ENCODE measurements around the gene MLN.
A peak's percentile ranks its signal among the peaks of the same experiment; 100 is the strongest.

Gene MLN

DNA sequence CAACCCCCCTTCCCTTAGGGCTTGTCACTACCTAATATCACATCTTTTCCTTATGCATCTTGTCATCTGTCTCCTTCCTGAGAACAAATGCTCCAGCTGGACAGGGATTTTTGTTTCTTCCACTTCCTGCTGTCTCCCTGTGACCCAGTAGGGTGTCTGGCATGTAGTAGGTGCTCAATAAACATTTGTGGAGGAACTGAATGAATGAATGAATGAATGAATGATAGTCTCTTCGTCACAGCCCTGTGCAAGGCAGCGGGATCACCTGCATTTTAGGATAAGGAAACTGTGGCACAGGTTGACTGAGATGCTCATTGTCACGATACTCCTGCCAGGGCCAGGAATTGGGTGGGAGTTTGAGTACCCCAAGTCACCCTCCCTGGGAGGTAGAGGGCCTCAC lies 29.0 kb downstream of the MLN start:
- Histone ChIP-seq H3K36me3 (replicated peaks; ENCODE audit: low read depth, low read length) (peaks cover 14% of the 10 kb centered on the region), H4K20me1 (ENCODE audit: insufficient read depth, low read length) (no peaks in the 10 kb centered on the region), H3K9me3 (ENCODE audit: insufficient read depth, low read length) (no peaks in the 10 kb centered on the region), H3K27ac (ENCODE audit: low read length) (no peak overlapping the region), H3K27me3 (ENCODE audit: low read depth, low read length) (no peaks in the 10 kb centered on the region), H3K9ac (ENCODE audit: low read length) (no peak overlapping the region), H2AFZ (ENCODE audit: low read depth, low read length) (no peak overlapping the region), H3K79me2 (ENCODE audit: low read length) (no peaks in the 10 kb centered on the region), H3K4me2 (ENCODE audit: low read length) (no peak overlapping the region), H3K4me1 (ENCODE audit: low read length) (no peaks in the 10 kb centered on the region), H3K4me3 (ENCODE audit: low read length) (no peak overlapping the region)
- TF ChIP-seq EZH2phosphoT487 (IDR thresholded peaks at IDR 0.05; ENCODE audit: low read depth): no peak
- TF ChIP-seq, protein P1, sequence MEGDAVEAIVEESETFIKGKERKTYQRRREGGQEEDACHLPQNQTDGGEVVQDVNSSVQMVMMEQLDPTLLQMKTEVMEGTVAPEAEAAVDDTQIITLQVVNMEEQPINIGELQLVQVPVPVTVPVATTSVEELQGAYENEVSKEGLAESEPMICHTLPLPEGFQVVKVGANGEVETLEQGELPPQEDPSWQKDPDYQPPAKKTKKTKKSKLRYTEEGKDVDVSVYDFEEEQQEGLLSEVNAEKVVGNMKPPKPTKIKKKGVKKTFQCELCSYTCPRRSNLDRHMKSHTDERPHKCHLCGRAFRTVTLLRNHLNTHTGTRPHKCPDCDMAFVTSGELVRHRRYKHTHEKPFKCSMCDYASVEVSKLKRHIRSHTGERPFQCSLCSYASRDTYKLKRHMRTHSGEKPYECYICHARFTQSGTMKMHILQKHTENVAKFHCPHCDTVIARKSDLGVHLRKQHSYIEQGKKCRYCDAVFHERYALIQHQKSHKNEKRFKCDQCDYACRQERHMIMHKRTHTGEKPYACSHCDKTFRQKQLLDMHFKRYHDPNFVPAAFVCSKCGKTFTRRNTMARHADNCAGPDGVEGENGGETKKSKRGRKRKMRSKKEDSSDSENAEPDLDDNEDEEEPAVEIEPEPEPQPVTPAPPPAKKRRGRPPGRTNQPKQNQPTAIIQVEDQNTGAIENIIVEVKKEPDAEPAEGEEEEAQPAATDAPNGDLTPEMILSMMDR (IDR thresholded peaks at IDR 0.05; ENCODE audit: low read depth, low read length): no peak

DNA sequence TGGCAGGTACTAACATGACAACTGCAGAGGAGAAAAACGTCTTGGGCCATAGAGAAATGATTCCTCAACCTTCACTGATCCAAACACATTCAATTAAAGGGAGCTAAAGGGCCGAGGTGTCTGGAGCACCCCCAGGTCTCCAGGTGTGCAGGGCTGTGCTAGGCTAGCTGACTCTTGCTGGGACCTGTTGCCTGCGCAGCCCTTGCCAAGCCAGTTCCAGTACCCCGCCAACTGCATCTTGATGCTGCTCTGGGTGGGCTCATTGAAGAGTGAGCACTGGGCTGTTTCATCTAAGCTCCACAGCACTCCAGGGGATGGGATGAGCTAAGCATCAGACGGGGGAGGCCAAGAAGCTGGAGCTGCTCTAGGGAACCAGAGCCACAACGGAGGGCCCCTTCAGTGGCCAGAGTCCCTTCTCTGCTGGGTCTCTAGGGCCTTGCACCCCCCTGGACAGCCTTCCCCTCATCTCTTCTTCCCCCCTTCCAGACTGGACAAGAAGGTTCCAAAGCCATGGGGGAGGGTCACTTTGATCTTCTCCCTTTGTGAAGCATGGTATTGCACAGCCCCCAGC lies 30.8 kb downstream of the MLN start:
- no peak overlapping the region for H3K9ac ChIP-seq (ENCODE audit: low read length)
- H2AFZ ChIP-seq (ENCODE audit: low read depth, low read length): no peak overlapping the region
- H4K20me1 ChIP-seq (ENCODE audit: insufficient read depth, low read length): no peaks in the 10 kb centered on the region
- H3K27ac ChIP-seq (ENCODE audit: low read length): no peak overlapping the region
- no peaks in the 10 kb centered on the region for H3K4me1 ChIP-seq (ENCODE audit: low read length)
- peaks cover 5% of the 10 kb centered on the region for H3K36me3 ChIP-seq (replicated peaks; ENCODE audit: low read depth, low read length)
- no peaks in the 10 kb centered on the region for H3K9me3 ChIP-seq (ENCODE audit: insufficient read depth, low read length)
- TF ChIP-seq EZH2phosphoT487 (IDR thresholded peaks at IDR 0.05; ENCODE audit: low read depth): no peak
- TF ChIP-seq, protein P1 (IDR thresholded peaks at IDR 0.05; ENCODE audit: low read depth, low read length): no peak
- no peaks in the 10 kb centered on the region for H3K27me3 ChIP-seq (ENCODE audit: low read depth, low read length)
- H3K4me3 ChIP-seq (ENCODE audit: low read length): no peak overlapping the region
- no peaks in the 10 kb centered on the region for H3K79me2 ChIP-seq (ENCODE audit: low read length)
- H3K4me2 ChIP-seq (ENCODE audit: low read length): no peak overlapping the region

DNA sequence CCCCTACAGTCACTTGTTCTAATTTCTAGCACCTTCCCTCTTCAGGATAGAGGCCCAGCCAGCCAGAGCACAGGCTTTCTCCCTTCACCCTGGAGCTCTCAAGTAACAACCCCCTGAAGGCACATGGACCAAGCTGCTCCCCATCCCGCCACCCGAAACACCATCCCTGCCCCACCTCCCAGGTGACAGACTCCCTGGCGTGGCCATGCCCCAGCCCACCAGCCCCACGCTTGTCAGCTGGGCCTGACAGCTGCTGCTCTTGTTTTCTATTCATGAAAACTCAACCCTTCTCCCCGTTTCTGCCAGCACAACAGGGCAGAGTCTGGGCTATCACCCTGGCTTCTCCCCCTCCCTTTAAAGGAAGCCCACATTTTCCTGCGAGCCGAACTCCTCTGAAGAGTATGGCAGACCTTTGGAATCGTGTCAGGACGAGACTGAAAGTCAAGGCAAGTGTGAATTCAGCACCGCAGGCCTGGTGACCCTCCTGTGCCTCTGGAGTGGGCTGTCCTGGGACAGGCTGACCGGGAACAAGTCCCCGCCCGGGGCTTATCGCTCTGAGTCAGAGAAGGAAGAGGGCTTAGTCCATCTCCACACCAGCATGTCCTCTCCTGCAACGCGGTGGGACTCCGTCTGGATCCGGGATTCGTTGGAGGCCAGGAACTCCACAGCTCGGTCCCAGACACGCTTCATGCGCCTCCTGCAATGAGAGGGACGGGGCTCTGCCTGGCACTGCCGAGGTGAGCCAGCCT lies 31.5 kb downstream of the MLN start:
- no peak overlapping the region for H3K9ac ChIP-seq (ENCODE audit: low read length)
- H3K4me2 ChIP-seq (ENCODE audit: low read length): no peak overlapping the region
- H4K20me1 ChIP-seq (ENCODE audit: insufficient read depth, low read length): no peaks in the 10 kb centered on the region
- H3K4me1 ChIP-seq (ENCODE audit: low read length): no peaks in the 10 kb centered on the region
- H2AFZ ChIP-seq (ENCODE audit: low read depth, low read length): no peak overlapping the region
- TF ChIP-seq, protein P1 (IDR thresholded peaks at IDR 0.05; ENCODE audit: low read depth, low read length): no peak
- TF ChIP-seq EZH2phosphoT487 (IDR thresholded peaks at IDR 0.05; ENCODE audit: low read depth): no peak
- no peak overlapping the region for H3K27ac ChIP-seq (ENCODE audit: low read length)
- no peaks in the 10 kb centered on the region for H3K79me2 ChIP-seq (ENCODE audit: low read length)
- no peak overlapping the region for H3K4me3 ChIP-seq (ENCODE audit: low read length)
- no peaks in the 10 kb centered on the region for H3K9me3 ChIP-seq (ENCODE audit: insufficient read depth, low read length)
- H3K36me3 ChIP-seq (replicated peaks; ENCODE audit: low read depth, low read length): peaks cover 5% of the 10 kb centered on the region
- no peaks in the 10 kb centered on the region for H3K27me3 ChIP-seq (ENCODE audit: low read depth, low read length)

DNA sequence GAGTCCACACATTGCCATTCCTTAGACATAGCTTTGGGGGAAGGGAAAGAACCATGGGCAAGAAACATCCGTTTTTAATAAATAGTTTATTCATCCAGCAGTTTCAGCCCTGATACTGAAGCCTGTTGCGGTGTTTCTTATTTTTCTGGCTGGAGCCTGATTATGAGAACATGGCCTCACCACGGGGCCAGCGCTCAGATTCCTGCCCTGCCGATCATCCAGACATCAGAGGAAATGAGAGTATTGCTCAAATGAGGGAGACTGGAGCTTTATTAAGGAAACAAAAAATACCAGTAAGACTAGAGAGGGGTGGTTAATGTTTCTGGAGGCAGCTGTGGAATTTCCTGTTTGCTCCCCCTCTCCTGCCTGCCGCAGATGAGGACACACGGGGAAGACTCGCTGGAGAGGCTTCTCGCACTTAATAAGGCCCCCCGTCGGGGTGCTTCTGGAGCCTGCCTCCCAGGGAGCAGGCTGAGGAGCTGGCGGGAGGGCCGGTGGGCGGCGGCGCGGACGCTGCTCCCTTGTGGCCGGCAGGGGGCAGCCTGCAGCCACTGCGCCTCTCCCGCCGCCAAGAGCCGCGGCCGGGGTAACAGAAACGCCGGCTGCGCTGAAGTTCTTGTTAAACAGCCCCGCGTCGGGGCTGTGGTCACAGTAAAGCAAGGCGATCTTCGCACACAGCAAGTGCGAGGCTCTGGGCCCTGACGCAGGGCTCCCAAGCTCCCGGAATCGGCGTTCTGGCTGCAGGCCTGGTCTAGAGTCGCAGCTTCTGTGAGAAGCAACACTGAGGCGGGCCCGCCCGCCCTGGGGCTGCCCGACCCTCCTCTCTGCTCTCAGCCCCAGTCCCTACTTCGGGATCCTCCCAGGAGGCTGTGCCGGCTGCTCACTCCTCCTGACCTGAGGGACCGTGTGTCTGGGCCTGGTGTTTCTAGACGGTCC lies 32.4 kb downstream of the MLN start:
- H3K79me2 ChIP-seq (ENCODE audit: low read length): no peaks in the 10 kb centered on the region
- no peaks in the 10 kb centered on the region for H3K9me3 ChIP-seq (ENCODE audit: insufficient read depth, low read length)
- no peak overlapping the region for H3K9ac ChIP-seq (ENCODE audit: low read length)
- no peak overlapping the region for H3K4me2 ChIP-seq (ENCODE audit: low read length)
- H3K4me1 ChIP-seq (ENCODE audit: low read length): no peaks in the 10 kb centered on the region
- H3K4me3 ChIP-seq (ENCODE audit: low read length): no peak overlapping the region
- no peak overlapping the region for H2AFZ ChIP-seq (ENCODE audit: low read depth, low read length)
- no peaks in the 10 kb centered on the region for H4K20me1 ChIP-seq (ENCODE audit: insufficient read depth, low read length)
- no peak overlapping the region for H3K27ac ChIP-seq (ENCODE audit: low read length)
- H3K27me3 ChIP-seq (ENCODE audit: low read depth, low read length): no peaks in the 10 kb centered on the region
- peaks cover 5% of the 10 kb centered on the region for H3K36me3 ChIP-seq (replicated peaks; ENCODE audit: low read depth, low read length)
- no peak for TF ChIP-seq EZH2phosphoT487 (IDR thresholded peaks at IDR 0.05; ENCODE audit: low read depth)
- TF ChIP-seq, protein P1 (IDR thresholded peaks at IDR 0.05; ENCODE audit: low read depth, low read length): peak; percentile 62
